Fibroblast of skin of right quadriceps (primary cell): Measurements from ENCODE around the gene KRTAP20-4.

ENCODE experiments used
- DNase-seq: peaks from one replicate; pipeline ENCODE4 v3.0.0-alpha.2; 2013

KRTAP20-4 gene

DNA sequence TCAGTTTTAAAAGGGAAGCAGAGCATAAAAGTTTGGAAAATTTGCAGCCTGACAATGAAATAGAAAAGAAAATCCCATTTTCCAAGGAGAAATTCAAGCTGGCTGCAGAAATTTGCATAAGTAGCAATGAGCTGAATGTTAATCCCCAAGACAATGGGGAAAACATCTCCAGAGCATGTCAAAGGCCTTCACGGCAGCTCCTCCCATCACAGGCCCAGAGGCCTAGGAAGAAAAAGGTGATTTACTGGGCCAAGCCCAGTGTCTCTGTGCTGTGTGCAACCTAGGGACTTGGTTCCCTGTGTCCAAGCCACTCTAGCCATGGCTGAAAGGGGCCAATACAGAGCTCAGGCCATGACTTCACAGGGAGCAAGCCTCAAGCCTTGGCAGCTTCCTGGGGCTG lies 48.3 kb downstream of the KRTAP20-4 start:
- no peak for DNase-seq
